Activated T-helper 1 cell treated with anti-CD3 and anti-CD28 coated beads, Interleukin-2, amount 50 U/mL, for 16 hours (primary cell): ENCODE results near the gene FAAP100.

ENCODE experiments used
- DNase-seq, 2 donors: peaks; one replicate each; pipeline ENCODE4 v3.0.0-alpha.2; 2020; ENCODE audit warnings: low read depth in 1 of 2, low spot score in 1 of 2

FAAP100 gene

DNA sequence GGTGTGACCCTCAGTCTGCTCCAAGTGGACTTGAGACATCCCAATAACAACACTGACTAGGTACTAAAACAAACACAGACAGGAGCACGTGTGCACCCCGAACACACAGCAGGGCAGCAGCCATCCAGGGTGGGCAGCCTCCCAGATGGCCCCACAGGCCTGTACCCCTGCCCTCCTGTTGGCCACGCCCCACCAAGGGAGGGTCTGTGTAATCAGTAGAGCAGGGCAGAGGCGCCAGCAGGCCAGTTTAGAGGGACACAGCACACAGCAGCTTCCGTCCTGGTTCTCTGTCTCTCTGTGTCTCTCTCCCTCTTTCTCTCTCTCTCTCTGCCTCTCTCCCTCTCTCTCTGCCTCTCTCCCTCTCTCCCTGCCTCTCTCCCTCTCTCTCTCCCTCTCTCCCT is 61.0 kb downstream of the FAAP100 start:
- DNase-seq, result no peak

DNA sequence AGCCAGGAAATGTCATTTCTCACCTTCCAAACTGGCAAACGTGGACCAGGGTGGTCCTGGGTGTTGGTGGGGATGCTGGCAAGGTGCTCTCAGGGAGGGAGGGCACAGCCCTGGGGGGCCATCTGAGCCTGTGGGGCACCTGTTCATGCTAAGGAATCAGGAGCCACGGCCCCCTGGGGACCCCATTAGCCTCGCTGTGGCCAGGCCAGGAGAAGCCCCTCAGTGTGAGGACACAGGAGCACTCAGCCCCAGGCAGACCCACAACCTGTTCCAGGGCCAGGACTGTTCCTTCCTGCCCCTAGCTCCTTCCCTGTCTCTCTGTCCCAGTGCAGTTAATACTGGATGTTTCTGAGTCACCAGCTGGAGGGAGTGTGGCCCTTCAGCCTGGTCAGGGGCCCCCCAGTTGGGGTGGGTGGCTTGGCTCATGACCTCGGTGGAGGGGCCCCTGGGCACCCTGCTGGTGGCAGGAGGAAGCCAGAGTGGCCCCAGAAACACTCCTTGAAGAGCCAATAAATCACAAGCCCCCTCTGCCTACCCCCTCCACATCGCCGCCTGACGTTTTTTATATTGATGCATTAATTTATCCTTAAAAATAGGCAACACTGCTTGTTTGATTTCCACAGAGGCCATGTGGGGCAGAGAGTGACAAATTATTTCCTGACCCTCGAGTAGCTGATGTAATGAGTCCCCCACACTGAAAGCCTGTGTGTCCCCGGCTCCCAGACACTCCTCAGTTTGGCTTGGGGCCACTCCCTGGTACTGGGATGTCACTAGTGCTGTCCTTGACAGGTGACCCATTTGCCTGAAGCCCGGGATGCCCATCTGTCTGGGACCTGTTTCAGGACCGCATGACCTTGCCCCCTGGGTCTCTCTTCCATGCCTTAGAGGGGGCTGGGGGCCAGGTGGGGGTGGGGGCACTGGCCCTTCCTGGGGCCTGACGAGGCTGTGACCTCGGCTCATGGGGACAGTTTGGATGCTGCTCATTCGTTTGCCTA is 61.9 kb downstream of the FAAP100 start:
- no peak for DNase-seq
